GM19468 (cell line): ENCODE measurements around the gene MAN2A2.
"Not testable (repeated sequence)": the region's sequence is repeated elsewhere in the genome, so short reads cannot be mapped to it uniquely, and the experiment has no call there.

ENCODE experiments used
- ATAC-seq: cut with Tn5 transposase; IDR thresholded peaks from one replicate; pipeline ENCODE4 v1.9.1; 2021; ENCODE audit warnings: mild to moderate bottlenecking, moderate library complexity, moderate number of reproducible peaks; ENCODE audit not compliant: unreplicated experiment; ENCODE audit errors: extremely low read depth

MAN2A2 gene

DNA sequence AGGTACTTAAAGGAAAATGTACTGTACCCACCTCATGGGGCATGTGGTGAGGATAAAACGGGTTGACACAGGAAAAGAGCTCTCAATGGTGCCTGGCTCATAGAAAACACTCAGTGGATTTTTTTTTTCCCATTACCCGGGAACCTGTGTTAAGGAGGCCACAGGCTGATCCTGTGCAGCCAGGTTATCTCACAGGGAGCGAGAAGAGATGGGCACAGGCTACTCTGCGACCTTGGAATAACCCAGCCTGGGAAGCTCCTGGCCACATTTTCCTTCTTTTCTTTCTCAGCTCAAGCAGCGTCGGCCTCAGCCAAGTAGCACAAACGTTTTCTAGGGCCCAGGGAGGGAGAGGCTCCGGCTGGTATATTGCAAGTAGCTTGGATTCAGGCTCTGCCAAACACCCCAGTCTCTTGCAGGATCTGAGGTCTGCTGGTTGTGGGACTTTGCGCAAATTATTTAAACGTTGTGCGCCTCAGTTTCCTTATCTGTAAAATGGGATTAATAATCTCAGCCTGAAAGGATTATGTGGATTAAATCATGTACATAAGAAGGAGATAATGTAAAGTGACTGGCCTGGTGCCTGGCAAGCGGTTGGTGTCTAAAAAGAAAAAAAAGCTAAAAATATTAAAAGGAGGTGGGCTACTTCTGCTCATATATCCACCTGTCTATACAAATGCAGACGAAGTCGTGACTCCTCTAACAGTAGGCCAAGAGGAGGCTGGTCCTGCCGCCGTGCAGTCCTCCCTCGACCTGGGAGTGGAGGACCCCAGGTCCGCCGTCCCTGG is 32.6 kb upstream of the MAN2A2 start:
- ATAC-seq = no peak

DNA sequence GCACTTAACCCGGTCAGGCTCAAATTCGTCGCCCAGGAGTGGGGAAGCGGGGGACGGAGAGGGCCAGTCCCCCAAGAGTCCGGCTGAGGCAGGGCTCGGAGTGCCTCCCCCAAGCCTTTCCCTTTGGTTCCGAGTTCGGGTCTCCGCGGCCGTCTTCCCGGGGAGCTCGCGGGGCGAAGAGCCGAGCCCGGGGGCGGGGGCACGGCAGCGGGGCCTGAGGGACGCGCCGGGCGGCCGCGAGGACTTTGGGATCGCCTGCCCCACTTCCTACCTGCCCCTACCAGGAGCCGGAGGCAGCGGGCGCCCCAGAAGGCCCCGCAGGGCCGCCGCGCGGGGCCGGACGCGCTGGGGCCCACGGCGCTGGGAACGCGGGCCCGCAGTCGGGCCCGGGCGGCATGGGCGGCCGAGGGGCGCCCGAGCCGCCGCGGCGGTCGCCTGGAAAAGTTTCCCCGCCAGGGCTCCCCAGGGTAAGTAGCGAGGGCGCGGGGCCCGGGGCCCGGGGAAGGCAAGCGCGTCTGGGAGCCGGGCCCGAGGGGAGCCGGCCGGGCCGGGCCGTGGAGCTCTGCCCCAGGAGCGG is 31.9 kb upstream of the MAN2A2 start:
- ATAC-seq = peak; percentile 15

DNA sequence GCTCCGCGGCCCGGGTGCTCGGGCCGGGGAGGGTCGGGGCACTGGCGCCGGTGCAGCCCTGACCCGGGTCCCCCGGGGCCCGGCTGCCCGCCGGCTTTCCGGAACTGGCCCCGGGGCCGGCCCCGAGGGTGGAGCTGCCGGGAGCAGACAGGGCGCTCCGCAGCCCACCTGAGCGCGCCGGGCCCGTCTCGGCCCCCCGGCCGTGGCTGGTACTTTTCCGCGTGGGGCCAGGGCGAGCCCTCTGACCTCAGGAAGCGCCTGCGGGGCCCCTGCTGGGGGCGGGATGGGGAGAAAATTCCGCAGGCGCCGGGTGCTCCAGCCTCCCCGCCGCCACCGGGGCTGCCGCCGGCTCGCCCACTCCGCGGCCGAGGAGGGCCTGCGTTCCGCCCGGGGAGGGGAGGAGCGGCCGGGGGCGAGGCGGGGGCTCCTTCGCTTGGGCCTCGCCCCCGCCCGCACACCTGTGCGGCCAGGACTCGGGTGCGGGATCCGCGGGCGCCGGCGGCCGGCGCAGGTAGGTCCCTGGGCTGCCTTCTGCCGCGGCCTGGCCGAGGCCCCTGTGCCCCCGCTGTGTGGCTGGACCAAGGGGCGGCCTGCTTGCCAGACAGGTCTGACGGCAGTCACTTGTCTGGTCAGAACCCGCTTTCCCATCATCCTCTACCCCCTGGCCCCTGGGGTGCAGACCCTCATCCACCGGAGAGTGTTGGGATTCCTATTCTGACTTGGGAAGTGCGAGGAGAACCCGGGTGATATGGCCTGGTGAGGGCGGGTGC is 31.2 kb upstream of the MAN2A2 start:
- ATAC-seq = peak; percentile 22

DNA sequence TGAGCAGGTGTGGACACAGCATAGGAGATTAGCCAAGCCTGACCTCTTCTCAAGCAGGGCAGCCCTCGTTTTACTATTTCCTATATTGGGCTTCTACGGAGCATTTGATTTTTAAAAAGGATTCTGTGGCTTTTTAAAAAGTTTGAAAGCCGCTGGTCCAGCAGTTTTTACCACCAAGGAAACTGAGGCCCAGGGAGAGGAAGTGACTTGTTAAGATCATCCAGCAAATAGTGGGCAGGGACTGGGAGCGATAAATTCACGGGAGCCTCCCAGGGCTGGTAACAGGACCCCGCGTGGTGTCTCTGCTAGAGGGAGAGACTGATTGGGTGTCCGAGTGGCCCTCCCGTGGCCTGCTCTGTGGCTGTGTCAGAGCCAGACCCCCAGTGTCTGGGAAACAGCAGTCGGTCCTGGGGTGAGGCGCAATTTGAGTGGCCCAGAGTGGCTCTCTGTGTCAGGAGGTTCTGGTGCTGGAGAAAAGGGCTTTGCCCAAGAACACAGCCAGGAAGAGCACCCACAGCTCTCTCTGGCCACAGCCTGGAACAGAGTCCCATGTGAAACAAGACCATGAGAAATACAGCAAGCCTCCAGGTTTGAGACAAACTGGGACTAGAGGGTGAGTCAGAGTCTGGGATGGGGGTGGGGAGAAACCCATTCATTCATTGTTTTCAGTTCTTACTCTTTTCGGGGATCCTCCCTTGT is 30.5 kb upstream of the MAN2A2 start:
- no peak for ATAC-seq

DNA sequence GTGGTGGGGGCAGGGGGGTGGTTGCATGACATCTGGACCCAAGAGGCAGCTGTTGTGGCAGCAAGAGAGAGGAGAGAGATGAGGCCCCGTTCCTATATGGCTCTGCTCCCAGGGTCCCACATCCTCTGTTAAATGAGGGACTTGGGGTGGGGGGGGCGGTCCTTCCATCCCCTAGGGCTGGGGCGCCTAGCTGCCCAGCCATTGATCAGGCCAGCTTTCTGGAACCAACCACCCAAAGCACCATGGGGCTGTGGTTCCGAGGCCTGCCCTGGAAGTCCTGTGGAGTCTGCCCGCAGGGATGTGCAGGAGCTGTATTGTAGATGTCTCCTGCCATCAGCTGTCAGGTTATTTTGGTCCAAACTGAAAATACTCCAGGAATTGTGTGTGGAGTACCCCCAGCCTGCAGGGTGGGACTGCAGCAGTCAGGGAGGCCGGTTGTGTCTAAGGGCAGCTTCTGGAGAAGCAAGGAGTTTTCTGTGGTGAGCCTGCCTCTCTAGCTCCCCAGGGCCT is 29.6 kb upstream of the MAN2A2 start:
- ATAC-seq = no peak

DNA sequence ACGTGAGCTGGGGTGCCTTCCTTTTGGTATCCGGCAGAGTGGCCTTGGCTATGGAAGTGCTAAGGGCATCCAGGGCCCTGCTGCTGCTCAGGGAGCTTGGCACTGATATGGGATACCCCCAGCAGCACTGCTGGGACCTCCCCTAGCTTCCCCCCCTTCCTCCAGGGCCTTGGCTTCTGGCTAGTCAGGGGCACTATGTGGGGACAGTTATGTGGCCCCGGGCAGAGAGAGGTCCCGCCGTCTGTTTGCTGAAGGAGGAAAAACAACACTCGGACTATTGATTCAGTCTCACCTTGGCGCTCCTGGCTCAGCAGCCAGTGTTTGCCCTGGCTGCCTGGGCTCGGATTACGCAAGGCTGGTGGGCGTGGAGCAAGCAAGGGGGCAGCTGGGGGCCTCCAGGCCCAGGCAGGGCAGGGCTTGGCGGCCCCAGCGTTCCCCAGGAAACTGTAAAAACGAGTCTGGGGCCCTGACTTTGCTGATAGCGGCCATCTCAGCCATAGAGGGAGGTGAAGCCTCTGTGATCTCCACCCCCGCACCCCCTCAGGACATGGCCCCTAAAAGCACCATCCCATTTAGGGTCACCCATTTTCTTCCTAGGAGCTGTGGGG is 29.0 kb upstream of the MAN2A2 start:
- ATAC-seq = no peak

DNA sequence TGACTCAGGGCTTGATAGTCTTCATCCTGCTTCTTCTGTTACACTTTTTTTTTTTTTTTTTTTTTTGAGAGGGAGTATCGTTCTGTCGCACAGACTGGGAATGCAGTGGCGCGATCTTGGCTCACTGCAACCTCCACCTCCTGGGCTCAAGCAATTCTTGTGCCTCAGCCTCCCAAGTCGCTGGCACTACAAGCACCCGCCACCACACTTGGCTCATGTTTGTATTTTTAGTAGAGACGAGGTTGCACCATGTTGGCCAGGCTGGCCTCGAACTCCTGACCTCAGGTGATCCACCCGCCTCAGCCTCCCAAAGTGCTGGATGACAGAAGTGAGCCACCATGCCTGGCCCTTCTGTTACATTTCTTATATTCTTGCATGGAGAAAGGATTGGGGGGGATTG is 28.1 kb upstream of the MAN2A2 start:
- not testable (repeated sequence) for ATAC-seq

DNA sequence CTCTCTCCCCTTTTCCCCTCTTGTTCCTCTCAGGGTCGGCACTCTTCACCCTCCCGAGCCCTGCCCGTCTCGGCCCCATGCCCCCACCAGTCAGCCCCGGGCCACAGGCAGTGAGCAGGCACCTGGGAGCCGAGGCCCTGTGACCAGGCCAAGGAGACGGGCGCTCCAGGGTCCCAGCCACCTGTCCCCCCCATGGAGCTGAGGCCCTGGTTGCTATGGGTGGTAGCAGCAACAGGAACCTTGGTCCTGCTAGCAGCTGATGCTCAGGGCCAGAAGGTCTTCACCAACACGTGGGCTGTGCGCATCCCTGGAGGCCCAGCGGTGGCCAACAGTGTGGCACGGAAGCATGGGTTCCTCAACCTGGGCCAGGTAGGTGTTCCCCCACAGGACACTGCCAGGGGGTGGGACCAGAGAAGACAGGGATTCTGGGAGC is 27.5 kb upstream of the MAN2A2 start:
- no peak for ATAC-seq

DNA sequence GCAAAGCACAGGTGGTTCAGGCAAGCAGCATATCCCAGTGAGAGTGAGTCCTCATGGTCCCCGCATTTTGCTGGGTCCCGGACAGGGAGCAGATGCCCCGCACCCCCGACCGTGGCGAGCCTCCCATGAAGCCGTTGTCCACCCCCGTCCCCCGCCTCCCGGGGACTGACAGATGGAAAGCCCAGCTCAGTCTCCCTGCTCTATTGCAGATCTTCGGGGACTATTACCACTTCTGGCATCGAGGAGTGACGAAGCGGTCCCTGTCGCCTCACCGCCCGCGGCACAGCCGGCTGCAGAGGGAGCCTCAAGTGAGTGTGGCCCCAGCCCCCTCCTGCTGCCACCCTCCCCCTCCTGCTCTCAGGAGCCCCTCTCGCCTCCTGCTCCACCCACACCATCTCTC is 27.1 kb upstream of the MAN2A2 start:
- no peak for ATAC-seq

DNA sequence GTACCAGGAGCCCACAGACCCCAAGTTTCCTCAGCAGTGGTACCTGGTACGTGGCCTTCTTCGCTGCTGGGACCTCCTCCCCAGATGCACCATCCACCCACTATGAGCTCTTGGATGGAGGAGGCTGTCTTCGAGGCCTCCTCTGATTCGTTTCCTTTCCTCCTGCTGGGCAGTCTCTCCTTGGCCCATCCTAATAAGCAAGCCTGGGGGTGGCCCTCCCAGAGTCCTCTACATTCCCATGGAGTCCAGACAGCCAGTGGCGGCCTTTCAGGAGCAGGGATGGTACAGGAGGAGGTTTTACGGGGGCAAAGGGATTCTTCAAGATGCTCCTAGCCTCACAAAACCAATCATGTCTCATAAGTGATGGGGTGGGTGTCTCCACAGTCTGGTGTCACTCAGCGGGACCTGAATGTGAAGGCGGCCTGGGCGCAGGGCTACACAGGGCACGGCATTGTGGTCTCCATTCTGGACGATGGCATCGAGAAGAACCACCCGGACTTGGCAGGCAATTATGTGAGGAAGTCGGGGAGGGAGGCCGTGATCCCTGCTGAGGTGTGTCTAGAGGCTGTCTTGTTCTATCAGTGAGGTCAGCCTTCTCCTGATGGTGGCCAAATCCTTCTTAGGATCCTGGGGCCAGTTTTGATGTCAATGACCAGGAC is 26.5 kb upstream of the MAN2A2 start:
- ATAC-seq = no peak

DNA sequence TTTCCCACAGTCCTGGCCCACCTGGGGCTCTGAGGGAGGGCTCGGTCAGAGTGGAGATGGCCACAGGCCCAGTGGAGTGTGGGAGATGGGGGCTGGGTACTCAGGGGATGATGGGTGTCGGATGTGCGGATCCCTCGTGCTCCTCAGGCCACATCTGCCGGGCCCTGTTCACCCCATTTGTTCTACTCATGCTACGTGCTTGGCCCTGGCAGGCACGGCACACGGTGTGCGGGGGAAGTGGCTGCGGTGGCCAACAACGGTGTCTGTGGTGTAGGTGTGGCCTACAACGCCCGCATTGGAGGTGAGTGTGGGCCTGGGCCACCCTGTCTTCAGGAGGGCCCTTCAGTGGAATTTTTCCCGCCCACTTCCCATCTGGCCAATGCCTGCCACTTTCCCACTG is 25.8 kb upstream of the MAN2A2 start:
- ATAC-seq = no peak

DNA sequence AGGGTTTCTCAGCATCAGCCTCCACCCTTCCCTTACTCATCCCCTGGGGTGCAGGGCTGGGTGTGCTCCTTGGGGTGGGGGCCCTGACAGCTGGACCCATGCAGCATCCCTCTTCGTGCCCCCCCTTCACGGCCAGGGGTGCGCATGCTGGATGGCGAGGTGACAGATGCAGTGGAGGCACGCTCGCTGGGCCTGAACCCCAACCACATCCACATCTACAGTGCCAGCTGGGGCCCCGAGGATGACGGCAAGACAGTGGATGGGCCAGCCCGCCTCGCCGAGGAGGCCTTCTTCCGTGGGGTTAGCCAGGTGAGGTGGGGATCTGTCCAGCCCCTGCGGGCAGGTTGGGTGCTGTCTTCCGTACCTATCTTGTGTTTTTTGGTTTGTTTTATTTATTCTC is 25.1 kb upstream of the MAN2A2 start:
- ATAC-seq = no peak

DNA sequence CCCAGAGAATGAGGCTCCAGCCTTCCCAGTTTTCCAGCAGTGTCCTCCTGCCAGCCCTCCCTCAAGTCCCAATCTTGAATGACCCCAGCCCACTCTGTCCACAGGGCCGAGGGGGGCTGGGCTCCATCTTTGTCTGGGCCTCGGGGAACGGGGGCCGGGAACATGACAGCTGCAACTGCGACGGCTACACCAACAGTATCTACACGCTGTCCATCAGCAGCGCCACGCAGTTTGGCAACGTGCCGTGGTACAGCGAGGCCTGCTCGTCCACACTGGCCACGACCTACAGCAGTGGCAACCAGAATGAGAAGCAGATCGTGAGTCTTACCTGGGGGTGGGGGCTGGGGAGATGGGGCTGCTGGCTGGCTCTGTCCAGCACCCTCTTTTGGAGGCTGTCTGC is 24.4 kb upstream of the MAN2A2 start:
- ATAC-seq = no peak

DNA sequence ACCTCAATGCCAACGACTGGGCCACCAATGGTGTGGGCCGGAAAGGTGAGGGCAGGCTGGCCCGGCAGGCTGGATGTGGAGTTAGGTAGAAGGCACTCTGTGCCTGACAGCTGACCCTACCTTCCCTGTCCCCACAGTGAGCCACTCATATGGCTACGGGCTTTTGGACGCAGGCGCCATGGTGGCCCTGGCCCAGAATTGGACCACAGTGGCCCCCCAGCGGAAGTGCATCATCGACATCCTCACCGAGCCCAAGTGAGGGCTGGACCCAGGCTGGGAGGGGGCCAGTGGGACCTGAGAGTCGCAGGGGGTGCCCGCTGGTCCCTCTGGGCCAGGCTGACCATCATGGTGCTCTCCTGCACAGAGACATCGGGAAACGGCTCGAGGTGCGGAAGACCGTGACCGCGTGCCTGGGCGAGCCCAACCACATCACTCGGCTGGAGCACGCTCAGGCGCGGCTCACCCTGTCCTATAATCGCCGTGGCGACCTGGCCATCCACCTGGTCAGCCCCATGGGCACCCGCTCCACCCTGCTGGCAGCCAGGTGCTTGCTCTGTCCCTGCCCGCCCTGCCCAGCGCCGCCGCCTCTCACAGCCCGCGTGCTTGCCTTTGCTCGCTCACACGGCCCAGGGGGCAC is 23.3 kb upstream of the MAN2A2 start:
- no peak for ATAC-seq

DNA sequence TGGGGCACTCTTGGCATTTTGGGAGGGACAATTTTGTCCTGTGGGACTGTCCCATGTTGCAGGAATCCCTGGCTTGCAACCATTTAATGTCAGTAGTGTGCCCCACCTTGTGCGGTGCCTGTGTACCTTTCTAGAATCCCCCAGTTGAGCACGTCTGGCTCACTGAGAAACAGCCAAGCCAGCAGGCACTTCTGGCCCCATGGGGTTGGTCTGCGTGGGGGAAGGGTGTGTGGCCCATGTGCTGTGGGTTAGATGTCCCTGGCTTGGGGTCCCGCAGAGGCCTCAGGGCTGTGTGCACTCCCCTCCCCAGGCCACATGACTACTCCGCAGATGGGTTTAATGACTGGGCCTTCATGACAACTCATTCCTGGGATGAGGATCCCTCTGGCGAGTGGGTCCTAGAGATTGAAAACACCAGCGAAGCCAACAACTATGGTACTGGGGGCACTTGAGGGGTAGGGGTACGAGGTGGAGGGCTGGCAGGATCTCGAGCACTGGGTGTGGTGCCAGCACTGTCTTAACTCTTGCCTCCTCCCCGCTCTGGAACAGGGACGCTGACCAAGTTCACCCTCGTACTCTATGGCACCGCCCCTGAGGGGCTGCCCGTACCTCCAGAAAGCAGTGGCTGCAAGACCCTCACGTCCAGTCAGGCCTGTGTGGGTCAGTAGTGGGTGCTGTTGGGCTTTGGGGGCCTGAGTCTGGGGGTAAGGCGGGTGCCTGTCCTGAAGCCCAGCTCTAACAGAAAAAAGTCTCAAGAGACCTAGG is 22.5 kb upstream of the MAN2A2 start:
- no peak for ATAC-seq

DNA sequence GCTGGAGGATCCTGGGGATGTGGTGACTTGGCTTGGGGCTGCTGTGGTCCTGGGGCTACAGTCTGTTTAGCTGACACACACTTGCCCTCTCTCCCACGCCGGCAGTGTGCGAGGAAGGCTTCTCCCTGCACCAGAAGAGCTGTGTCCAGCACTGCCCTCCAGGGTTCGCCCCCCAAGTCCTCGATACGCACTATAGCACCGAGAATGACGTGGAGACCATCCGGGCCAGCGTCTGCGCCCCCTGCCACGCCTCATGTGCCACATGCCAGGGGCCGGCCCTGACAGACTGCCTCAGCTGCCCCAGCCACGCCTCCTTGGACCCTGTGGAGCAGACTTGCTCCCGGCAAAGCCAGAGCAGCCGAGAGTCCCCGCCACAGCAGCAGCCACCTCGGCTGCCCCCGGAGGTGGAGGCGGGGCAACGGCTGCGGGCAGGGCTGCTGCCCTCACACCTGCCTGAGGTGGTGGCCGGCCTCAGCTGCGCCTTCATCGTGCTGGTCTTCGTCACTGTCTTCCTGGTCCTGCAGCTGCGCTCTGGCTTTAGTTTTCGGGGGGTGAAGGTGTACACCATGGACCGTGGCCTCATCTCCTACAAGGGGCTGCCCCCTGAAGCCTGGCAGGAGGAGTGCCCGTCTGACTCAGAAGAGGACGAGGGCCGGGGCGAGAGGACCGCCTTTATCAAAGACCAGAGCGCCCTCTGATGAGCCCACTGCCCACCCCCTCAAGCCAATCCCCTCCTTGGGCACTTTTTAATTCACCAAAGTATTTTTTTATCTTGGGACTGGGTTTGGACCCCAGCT is 21.7 kb upstream of the MAN2A2 start:
- no peak for ATAC-seq

DNA sequence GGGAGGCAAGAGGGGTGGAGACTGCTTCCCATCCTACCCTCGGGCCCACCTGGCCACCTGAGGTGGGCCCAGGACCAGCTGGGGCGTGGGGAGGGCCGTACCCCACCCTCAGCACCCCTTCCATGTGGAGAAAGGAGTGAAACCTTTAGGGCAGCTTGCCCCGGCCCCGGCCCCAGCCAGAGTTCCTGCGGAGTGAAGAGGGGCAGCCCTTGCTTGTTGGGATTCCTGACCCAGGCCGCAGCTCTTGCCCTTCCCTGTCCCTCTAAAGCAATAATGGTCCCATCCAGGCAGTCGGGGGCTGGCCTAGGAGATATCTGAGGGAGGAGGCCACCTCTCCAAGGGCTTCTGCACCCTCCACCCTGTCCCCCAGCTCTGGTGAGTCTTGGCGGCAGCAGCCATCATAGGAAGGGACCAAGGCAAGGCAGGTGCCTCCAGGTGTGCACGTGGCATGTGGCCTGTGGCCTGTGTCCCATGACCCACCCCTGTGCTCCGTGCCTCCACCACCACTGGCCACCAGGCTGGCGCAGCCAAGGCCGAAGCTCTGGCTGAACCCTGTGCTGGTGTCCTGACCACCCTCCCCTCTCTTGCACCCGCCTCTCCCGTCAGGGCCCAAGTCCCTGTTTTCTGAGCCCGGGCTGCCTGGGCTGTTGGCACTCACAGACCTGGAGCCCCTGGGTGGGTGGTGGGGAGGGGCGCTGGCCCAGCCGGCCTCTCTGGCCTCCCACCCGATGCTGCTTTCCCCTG is 21.0 kb upstream of the MAN2A2 start:
- ATAC-seq = no peak
